ENCODE data around the gene ITPR1. TPM values are rescaled to one million over a fixed set of nuclear protein-coding genes. Genes with fewer than 3 reads are reported as not detected.

ITPR1 gene
- total and polyA plus RNA-seq, 4 donors = 3.7 to 39.4 (median 8.2) TPM

DNA sequence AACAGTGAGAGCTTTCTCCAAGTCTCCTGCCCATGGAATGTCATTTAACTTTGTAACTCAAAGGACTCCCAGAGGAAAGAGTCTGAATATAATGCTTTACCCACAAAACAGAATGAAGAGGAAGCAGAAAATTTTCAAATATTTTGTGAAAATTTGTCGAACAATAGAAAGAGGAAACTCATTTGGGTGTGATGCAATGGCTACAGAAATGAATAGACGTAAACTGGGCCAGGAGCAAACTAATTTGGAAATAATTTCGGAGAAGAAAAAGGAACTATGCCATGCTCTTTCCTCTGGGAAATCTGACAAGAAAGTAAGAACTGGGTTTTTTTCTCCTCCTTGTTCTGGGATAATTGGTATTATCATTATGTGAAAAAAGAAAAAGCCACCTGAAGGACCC is 14.9 kb upstream of the ITPR1 start:
- Histone ChIP-seq H3K4me3 (ENCODE audit: low read depth in 1 of 3, low read length in 3 of 3) (no peak overlapping the region), H3K27ac (ENCODE audit: low read depth in 1 of 2, low read length in 2 of 2) (no peak overlapping the region), H3K27me3 (ENCODE audit: control insufficient read depth in 4 of 4, insufficient read depth in 4 of 4, low read length in 3 of 4) (no peaks in the 10 kb centered on the region), H3K9me3 (ENCODE audit: control insufficient read depth in 4 of 4, low read length in 3 of 4) (no peaks in the 10 kb centered on the region), H3K9ac (ENCODE audit: low read depth in 1 of 2, low read length in 2 of 2) (no peak overlapping the region), H3K4me1 (ENCODE audit: control insufficient read depth in 4 of 4, insufficient read depth in 4 of 4, low read length in 3 of 4) (peaks cover 0 to 2% (median 0%) of the 10 kb centered on the region in 4 donors), H3K36me3 (ENCODE audit: control insufficient read depth in 4 of 4, insufficient read depth in 3 of 4, low read depth in 1 of 4, low read length in 3 of 4) (no peaks in the 10 kb centered on the region)
- 70% methylated on average over 3 of the region's 3 CpGs for WGBS
- TF ChIP-seq ZBTB33 (IDR thresholded peaks at IDR 0.05) (no peak), EGR1 (IDR thresholded peaks at IDR 0.05; ENCODE audit: low read depth in 2 of 2) (no peak), MAX (IDR thresholded peaks at IDR 0.05) (no peak), FOXA2 (IDR thresholded peaks at IDR 0.05) (no peak), NR2F2 (IDR thresholded peaks at IDR 0.05) (no peak), RAD21 (IDR thresholded peaks at IDR 0.05) (no peak), GABPA (IDR thresholded peaks at IDR 0.05 in 1 of 2, conservative IDR thresholded peaks at IDR 0.05 in 1 of 2) (no peak), SP1 (IDR thresholded peaks at IDR 0.05) (no peak), FOXA1 (IDR thresholded peaks at IDR 0.05) (no peak), TAF1 (conservative IDR thresholded peaks at IDR 0.05) (no peak), YY1 (IDR thresholded peaks at IDR 0.05) (no peak), RXRA (IDR thresholded peaks at IDR 0.05) (no peak)
- TF ChIP-seq, protein P1, sequence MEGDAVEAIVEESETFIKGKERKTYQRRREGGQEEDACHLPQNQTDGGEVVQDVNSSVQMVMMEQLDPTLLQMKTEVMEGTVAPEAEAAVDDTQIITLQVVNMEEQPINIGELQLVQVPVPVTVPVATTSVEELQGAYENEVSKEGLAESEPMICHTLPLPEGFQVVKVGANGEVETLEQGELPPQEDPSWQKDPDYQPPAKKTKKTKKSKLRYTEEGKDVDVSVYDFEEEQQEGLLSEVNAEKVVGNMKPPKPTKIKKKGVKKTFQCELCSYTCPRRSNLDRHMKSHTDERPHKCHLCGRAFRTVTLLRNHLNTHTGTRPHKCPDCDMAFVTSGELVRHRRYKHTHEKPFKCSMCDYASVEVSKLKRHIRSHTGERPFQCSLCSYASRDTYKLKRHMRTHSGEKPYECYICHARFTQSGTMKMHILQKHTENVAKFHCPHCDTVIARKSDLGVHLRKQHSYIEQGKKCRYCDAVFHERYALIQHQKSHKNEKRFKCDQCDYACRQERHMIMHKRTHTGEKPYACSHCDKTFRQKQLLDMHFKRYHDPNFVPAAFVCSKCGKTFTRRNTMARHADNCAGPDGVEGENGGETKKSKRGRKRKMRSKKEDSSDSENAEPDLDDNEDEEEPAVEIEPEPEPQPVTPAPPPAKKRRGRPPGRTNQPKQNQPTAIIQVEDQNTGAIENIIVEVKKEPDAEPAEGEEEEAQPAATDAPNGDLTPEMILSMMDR (IDR thresholded peaks at IDR 0.05; ENCODE audit: low read depth, low read length, missing input control) = no peak
- TF ChIP-seq, protein P2, sequence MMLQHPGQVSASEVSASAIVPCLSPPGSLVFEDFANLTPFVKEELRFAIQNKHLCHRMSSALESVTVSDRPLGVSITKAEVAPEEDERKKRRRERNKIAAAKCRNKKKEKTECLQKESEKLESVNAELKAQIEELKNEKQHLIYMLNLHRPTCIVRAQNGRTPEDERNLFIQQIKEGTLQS (IDR thresholded peaks at IDR 0.05) = no peak
- TF ChIP-seq, protein P3, sequence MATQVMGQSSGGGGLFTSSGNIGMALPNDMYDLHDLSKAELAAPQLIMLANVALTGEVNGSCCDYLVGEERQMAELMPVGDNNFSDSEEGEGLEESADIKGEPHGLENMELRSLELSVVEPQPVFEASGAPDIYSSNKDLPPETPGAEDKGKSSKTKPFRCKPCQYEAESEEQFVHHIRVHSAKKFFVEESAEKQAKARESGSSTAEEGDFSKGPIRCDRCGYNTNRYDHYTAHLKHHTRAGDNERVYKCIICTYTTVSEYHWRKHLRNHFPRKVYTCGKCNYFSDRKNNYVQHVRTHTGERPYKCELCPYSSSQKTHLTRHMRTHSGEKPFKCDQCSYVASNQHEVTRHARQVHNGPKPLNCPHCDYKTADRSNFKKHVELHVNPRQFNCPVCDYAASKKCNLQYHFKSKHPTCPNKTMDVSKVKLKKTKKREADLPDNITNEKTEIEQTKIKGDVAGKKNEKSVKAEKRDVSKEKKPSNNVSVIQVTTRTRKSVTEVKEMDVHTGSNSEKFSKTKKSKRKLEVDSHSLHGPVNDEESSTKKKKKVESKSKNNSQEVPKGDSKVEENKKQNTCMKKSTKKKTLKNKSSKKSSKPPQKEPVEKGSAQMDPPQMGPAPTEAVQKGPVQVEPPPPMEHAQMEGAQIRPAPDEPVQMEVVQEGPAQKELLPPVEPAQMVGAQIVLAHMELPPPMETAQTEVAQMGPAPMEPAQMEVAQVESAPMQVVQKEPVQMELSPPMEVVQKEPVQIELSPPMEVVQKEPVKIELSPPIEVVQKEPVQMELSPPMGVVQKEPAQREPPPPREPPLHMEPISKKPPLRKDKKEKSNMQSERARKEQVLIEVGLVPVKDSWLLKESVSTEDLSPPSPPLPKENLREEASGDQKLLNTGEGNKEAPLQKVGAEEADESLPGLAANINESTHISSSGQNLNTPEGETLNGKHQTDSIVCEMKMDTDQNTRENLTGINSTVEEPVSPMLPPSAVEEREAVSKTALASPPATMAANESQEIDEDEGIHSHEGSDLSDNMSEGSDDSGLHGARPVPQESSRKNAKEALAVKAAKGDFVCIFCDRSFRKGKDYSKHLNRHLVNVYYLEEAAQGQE (IDR thresholded peaks at IDR 0.05) = no peak
- no peak for DNase-seq (ENCODE audit: low spot score)

- no peak overlapping the region for H3K27ac ChIP-seq (ENCODE audit: low read depth in 1 of 2, low read length in 2 of 2)
- H3K4me1 ChIP-seq (ENCODE audit: control insufficient read depth in 4 of 4, insufficient read depth in 4 of 4, low read length in 3 of 4) = peaks cover 0 to 19% (median 13%) of the 10 kb centered on the region in 4 donors
These were observed 1.3 kb upstream of the ITPR1 start for GRCh38 chr3:4491855-4492207.

More at GRCh38 chr3:4491855-4492207, 1.3 kb upstream of the ITPR1 start:
- Histone ChIP-seq H3K9ac (ENCODE audit: low read depth in 1 of 2, low read length in 2 of 2) (no peak overlapping the region), H3K4me3 (ENCODE audit: low read depth in 1 of 3, low read length in 3 of 3) (peak overlapping the region in 2 of 3 donors; percentile 66 to 77), H3K36me3 (ENCODE audit: control insufficient read depth in 4 of 4, insufficient read depth in 3 of 4, low read depth in 1 of 4, low read length in 3 of 4) (peaks cover 0 to 1% (median 0%) of the 10 kb centered on the region in 4 donors), H3K9me3 (ENCODE audit: control insufficient read depth in 4 of 4, low read length in 3 of 4) (no peaks in the 10 kb centered on the region), H3K27me3 (ENCODE audit: control insufficient read depth in 4 of 4, insufficient read depth in 4 of 4, low read length in 3 of 4) (no peaks in the 10 kb centered on the region)
- no peak for TF ChIP-seq RXRA (IDR thresholded peaks at IDR 0.05)
- no peak for TF ChIP-seq ZBTB33 (IDR thresholded peaks at IDR 0.05)
- no peak for TF ChIP-seq FOXA1 (IDR thresholded peaks at IDR 0.05)
- no peak for TF ChIP-seq TAF1 (conservative IDR thresholded peaks at IDR 0.05)
- TF ChIP-seq NR2F2 (IDR thresholded peaks at IDR 0.05) = no peak
- TF ChIP-seq RAD21 (IDR thresholded peaks at IDR 0.05) = no peak
- TF ChIP-seq GABPA (IDR thresholded peaks at IDR 0.05 in 1 of 2, conservative IDR thresholded peaks at IDR 0.05 in 1 of 2) = no peak
- no peak for TF ChIP-seq HNF4A (conservative IDR thresholded peaks at IDR 0.05)
- TF ChIP-seq, protein P2 (IDR thresholded peaks at IDR 0.05) = no peak
- TF ChIP-seq YY1 (IDR thresholded peaks at IDR 0.05) = no peak
- TF ChIP-seq, protein P3 (IDR thresholded peaks at IDR 0.05) = no peak
- TF ChIP-seq FOXA2 (IDR thresholded peaks at IDR 0.05) = no peak
- no peak for TF ChIP-seq MAX (IDR thresholded peaks at IDR 0.05)
- no peak for DNase-seq (ENCODE audit: low spot score)
- WGBS = 47% methylated on average over 5 of the region's 5 CpGs
